Neural cell (in vitro differentiated cells): ENCODE measurements around the gene CIB1. TPM values are rescaled to one million over a fixed set of nuclear protein-coding genes. Genes with fewer than 3 reads are reported as not detected.
"Not testable (repeated sequence)": the region's sequence is repeated elsewhere in the genome, so short reads cannot be mapped to it uniquely, and the experiment has no call there.

ENCODE experiments used
- H2AFZ ChIP-seq: fragments of 200-600, 300-800 bp; sonication (generic), shearing (Covaris generic); 2 replicates; pipeline ENCODE4 v1.6.0; 2014; ENCODE audit warnings: low read depth, mild to moderate bottlenecking, antibody characterized with exemption, low read length, moderate library complexity
- H3F3A ChIP-seq: fragments of 200-600 bp; shearing (Covaris generic); 2 replicates; pipeline ENCODE4 v1.6.1; 2016; ENCODE audit warnings: mild to moderate bottlenecking, moderate library complexity, mixed read lengths, antibody characterized with exemption, low read length; ENCODE audit not compliant: insufficient read depth, poor library complexity, severe bottlenecking
- H3K27ac ChIP-seq: fragments of 200-600, 300-800 bp; sonication (generic), shearing (Covaris generic); 2 replicates; pipeline ENCODE4 v1.5.1; 2014; ENCODE audit warnings: mild to moderate bottlenecking, low read length, moderate library complexity
- H3K27me3 ChIP-seq: fragments of 300-800, 200-600 bp; sonication (generic), shearing (Covaris generic); 2 replicates; pipeline ENCODE4 v1.6.0; 2014; ENCODE audit warnings: mild to moderate bottlenecking, low read depth, low read length, moderate library complexity; ENCODE audit not compliant: insufficient read depth
- H3K36me3 ChIP-seq: fragments of 300-800, 200-600 bp; sonication (generic), shearing (Covaris generic); 2 replicates; pipeline ENCODE4 v1.5.1; 2014; ENCODE audit warnings: mild to moderate bottlenecking, antibody characterized with exemption, low read length, moderate library complexity; ENCODE audit not compliant: insufficient read depth
- H3K4me2 ChIP-seq: fragments of 300-800, 200-600 bp; sonication (generic), shearing (Covaris generic); 2 replicates; pipeline ENCODE4 v1.6.0; 2014; ENCODE audit warnings: mild to moderate bottlenecking, low read length
- H3K4me3 ChIP-seq: fragments of 300-800, 200-600 bp; sonication (generic), shearing (Covaris generic); 2 replicates; pipeline ENCODE4 v1.5.1; 2014; ENCODE audit warnings: mild to moderate bottlenecking, low read length, moderate library complexity
- H3K79me2 ChIP-seq: fragments of 200-600 bp; shearing (Covaris generic); replicated peaks from 2 replicates; pipeline ENCODE4 v1.6.0; 2014; ENCODE audit warnings: mild to moderate bottlenecking, low read length, moderate library complexity; ENCODE audit not compliant: insufficient read depth
- H3K9ac ChIP-seq: fragments of 300-800, 200-600 bp; sonication (generic), shearing (Covaris generic); 2 replicates; pipeline ENCODE4 v1.6.1; 2016; ENCODE audit warnings: mild to moderate bottlenecking, low read length, mixed read lengths
- H3K9me2 ChIP-seq: fragments of 200-600 bp; shearing (Covaris generic); 2 replicates; pipeline ENCODE4 v1.6.1; 2016; ENCODE audit warnings: mild to moderate bottlenecking, low read length, mixed read lengths; ENCODE audit not compliant: insufficient read depth
- H3K9me3 ChIP-seq: fragments of 200-600, 300-800 bp; sonication (generic), shearing (Covaris generic); 2 replicates; pipeline ENCODE4 v1.6.1; 2016; ENCODE audit warnings: mild to moderate bottlenecking, mixed run types, low read length, moderate library complexity, mixed read lengths
- H4K20me1 ChIP-seq: fragments of 200-600 bp; shearing (Covaris generic); 2 replicates; pipeline ENCODE4 v1.6.1; 2016; ENCODE audit warnings: mild to moderate bottlenecking, mixed run types; ENCODE audit not compliant: insufficient read depth
- EP300 ChIP-seq: fragments of 450-650 bp; conservative IDR thresholded peaks from 2 replicates; pipeline ENCODE4 v1.6.1; 2014; ENCODE audit warnings: antibody characterized with exemption, mild to moderate bottlenecking, moderate library complexity; ENCODE audit not compliant: poor library complexity, severe bottlenecking
- EZH2 ChIP-seq: fragments of 200-600, 300-800 bp; shearing (Covaris generic), sonication (generic); IDR thresholded peaks from 2 replicates; pipeline ENCODE4 v1.6.1; 2014; ENCODE audit warnings: antibody characterized with exemption, low read length, borderline replicate concordance, mild to moderate bottlenecking; ENCODE audit not compliant: insufficient read depth, poor library complexity, severe bottlenecking
- MXI1 ChIP-seq: fragments of 450-650 bp; conservative IDR thresholded peaks from 2 replicates; pipeline ENCODE4 v1.6.1; 2014; ENCODE audit warnings: antibody characterized with exemption, mild to moderate bottlenecking; ENCODE audit not compliant: poor library complexity, severe bottlenecking
- POLR2AphosphoS5 ChIP-seq: IDR thresholded peaks from 2 replicates; pipeline ENCODE4 v1.6.1; 2012
- RAD21 ChIP-seq: fragments of 450-650 bp; conservative IDR thresholded peaks from 2 replicates; pipeline ENCODE4 v1.6.1; 2014; ENCODE audit warnings: antibody characterized with exemption, mild to moderate bottlenecking, moderate library complexity
- SMC3 ChIP-seq: fragments of 450-650 bp; conservative IDR thresholded peaks from 2 replicates; pipeline ENCODE4 v1.6.1; 2014; ENCODE audit warnings: antibody characterized with exemption, mild to moderate bottlenecking, moderate library complexity; ENCODE audit not compliant: poor library complexity
- TAF1 ChIP-seq: IDR thresholded peaks from 2 replicates; pipeline ENCODE4 v1.6.1; 2012; ENCODE audit warnings: low read depth
- polyA plus RNA-seq: library from polyadenylated mRNA; depleted of rRNA; stranded (reverse); fragments of >200 nt; gene quantifications from 2 replicates; pipeline ENCODE4 v1.2.3, GENCODE V29; 2014
- TF ChIP-seq, protein P1 (sequence below): fragments of 450-650 bp; IDR thresholded peaks from 2 replicates; pipeline ENCODE4 v1.5.1; 2014; ENCODE audit warnings: antibody characterized with exemption, mild to moderate bottlenecking, moderate library complexity; ENCODE audit not compliant: poor library complexity, severe bottlenecking
- TF ChIP-seq, protein P2 (sequence below): IDR thresholded peaks from 2 replicates; pipeline ENCODE4 v1.6.1; 2012; ENCODE audit warnings: borderline replicate concordance

Gene CIB1
- polyA plus RNA-seq, 1 donor from 2014 or later, result 9.4 TPM

DNA sequence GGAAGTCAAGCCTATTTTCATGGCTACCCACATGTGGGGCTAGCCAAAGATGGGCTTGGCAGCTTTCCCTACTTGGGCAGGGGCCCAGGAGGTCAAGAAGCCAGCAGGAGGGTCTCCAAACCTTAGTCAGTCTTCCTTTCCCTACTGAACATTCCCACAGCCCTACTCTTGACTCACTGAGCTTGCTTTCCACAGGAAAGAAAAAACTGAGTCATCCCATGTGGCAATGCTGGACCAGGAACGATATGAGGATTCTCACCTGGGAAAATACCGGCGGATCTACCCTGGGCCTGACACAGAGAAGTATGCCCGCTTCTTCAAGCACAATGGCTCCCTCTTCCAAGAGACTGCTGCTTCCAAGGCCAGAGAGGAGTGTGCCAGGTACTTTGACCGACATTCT, 28.1 kb upstream of the CIB1 start:
- Histone ChIP-seq H3K9me2 (no peaks in the 10 kb centered on the region), H3K79me2 (peaks cover 11% of the 10 kb centered on the region), H3F3A (peaks cover 3% of the 10 kb centered on the region), H3K4me2 (no peak overlapping the region), H3K27me3 (no peaks in the 10 kb centered on the region), H2AFZ (no peak overlapping the region), H3K9ac (no peak overlapping the region), H3K36me3 (no peaks in the 10 kb centered on the region), H4K20me1 (no peaks in the 10 kb centered on the region), H3K4me3 (no peak overlapping the region), H3K9me3 (no peaks in the 10 kb centered on the region), H3K27ac (no peak overlapping the region)
- no peak for TF ChIP-seq RAD21

- not testable (repeated sequence) for H3K9me2 ChIP-seq, H4K20me1 ChIP-seq, H3K4me2 ChIP-seq, H3K27ac ChIP-seq, H3K4me3 ChIP-seq, H2AFZ ChIP-seq, H3K36me3 ChIP-seq, H3K9ac ChIP-seq, H3K79me2 ChIP-seq, H3K27me3 ChIP-seq, H3K9me3 ChIP-seq, H3F3A ChIP-seq
Observed at GRCh38 chr15:90260731-90261130, 27.0 kb upstream of the CIB1 start.

GRCh38 chr15:90259524-90259923, 25.8 kb upstream of the CIB1 start:
- no peaks in the 10 kb centered on the region for H3K9me2 ChIP-seq
- H3K36me3 ChIP-seq, result no peaks in the 10 kb centered on the region
- H2AFZ ChIP-seq, result no peak overlapping the region
- H3K27ac ChIP-seq, result no peak overlapping the region
- no peak overlapping the region for H3K9ac ChIP-seq
- no peak overlapping the region for H3K4me2 ChIP-seq
- H3K9me3 ChIP-seq, result no peaks in the 10 kb centered on the region
- no peaks in the 10 kb centered on the region for H3F3A ChIP-seq
- no peaks in the 10 kb centered on the region for H3K79me2 ChIP-seq
- H4K20me1 ChIP-seq, result no peaks in the 10 kb centered on the region
- TF ChIP-seq POLR2AphosphoS5, result no peak
- TF ChIP-seq TAF1, result no peak
- TF ChIP-seq, protein P1, sequence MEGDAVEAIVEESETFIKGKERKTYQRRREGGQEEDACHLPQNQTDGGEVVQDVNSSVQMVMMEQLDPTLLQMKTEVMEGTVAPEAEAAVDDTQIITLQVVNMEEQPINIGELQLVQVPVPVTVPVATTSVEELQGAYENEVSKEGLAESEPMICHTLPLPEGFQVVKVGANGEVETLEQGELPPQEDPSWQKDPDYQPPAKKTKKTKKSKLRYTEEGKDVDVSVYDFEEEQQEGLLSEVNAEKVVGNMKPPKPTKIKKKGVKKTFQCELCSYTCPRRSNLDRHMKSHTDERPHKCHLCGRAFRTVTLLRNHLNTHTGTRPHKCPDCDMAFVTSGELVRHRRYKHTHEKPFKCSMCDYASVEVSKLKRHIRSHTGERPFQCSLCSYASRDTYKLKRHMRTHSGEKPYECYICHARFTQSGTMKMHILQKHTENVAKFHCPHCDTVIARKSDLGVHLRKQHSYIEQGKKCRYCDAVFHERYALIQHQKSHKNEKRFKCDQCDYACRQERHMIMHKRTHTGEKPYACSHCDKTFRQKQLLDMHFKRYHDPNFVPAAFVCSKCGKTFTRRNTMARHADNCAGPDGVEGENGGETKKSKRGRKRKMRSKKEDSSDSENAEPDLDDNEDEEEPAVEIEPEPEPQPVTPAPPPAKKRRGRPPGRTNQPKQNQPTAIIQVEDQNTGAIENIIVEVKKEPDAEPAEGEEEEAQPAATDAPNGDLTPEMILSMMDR, result no peak
- no peak for TF ChIP-seq SMC3
- TF ChIP-seq MXI1, result no peak
- TF ChIP-seq EP300, result no peak
- TF ChIP-seq, protein P2, sequence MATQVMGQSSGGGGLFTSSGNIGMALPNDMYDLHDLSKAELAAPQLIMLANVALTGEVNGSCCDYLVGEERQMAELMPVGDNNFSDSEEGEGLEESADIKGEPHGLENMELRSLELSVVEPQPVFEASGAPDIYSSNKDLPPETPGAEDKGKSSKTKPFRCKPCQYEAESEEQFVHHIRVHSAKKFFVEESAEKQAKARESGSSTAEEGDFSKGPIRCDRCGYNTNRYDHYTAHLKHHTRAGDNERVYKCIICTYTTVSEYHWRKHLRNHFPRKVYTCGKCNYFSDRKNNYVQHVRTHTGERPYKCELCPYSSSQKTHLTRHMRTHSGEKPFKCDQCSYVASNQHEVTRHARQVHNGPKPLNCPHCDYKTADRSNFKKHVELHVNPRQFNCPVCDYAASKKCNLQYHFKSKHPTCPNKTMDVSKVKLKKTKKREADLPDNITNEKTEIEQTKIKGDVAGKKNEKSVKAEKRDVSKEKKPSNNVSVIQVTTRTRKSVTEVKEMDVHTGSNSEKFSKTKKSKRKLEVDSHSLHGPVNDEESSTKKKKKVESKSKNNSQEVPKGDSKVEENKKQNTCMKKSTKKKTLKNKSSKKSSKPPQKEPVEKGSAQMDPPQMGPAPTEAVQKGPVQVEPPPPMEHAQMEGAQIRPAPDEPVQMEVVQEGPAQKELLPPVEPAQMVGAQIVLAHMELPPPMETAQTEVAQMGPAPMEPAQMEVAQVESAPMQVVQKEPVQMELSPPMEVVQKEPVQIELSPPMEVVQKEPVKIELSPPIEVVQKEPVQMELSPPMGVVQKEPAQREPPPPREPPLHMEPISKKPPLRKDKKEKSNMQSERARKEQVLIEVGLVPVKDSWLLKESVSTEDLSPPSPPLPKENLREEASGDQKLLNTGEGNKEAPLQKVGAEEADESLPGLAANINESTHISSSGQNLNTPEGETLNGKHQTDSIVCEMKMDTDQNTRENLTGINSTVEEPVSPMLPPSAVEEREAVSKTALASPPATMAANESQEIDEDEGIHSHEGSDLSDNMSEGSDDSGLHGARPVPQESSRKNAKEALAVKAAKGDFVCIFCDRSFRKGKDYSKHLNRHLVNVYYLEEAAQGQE, result no peak
- TF ChIP-seq RAD21, result no peak
- no peak for TF ChIP-seq EZH2
- no peaks in the 10 kb centered on the region for H3K27me3 ChIP-seq
- H3K4me3 ChIP-seq, result no peak overlapping the region
